Activated T-helper 1 cell treated with Interleukin-2 at 50 U/mL for 16 hours (primary cell): Measurements from ENCODE around the gene ETS1.

Experiments used
- DNase-seq: peaks from one replicate; pipeline ENCODE4 v3.0.0-alpha.2; 2020; ENCODE audit warnings: low read depth

Gene ETS1

GRCh38 chr11:128500493-128500892, 86.9 kb downstream of the ETS1 start:
- no peak for DNase-seq

- no peak for DNase-seq
Measured at GRCh38 chr11:128499613-128500253, 87.6 kb downstream of the ETS1 start.

GRCh38 chr11:128498721-128499245, 88.6 kb downstream of the ETS1 start:
- DNase-seq, result no peak

- no peak for DNase-seq
Measured at GRCh38 chr11:128497776-128498095, 89.6 kb downstream of the ETS1 start.

- DNase-seq, result no peak
Measured at GRCh38 chr11:128497061-128497775, 90.1 kb downstream of the ETS1 start.

- no peak for DNase-seq
Measured at GRCh38 chr11:128496692-128497060, 90.7 kb downstream of the ETS1 start.

- DNase-seq, result no peak
Measured at GRCh38 chr11:128496249-128496648, 91.1 kb downstream of the ETS1 start.

- DNase-seq, result no peak
Measured at GRCh38 chr11:128494418-128495332, 92.7 kb downstream of the ETS1 start.

- no peak for DNase-seq
Measured at GRCh38 chr11:128493570-128493965, 93.8 kb downstream of the ETS1 start.

GRCh38 chr11:128492903-128493569, 94.3 kb downstream of the ETS1 start:
- DNase-seq, result no peak

- DNase-seq, result no peak
Measured at GRCh38 chr11:128492461-128492860, 94.9 kb downstream of the ETS1 start.

GRCh38 chr11:128491195-128491936, 96.0 kb downstream of the ETS1 start:
- no peak for DNase-seq

- DNase-seq, result no peak
Measured at GRCh38 chr11:128490092-128490491, 97.3 kb downstream of the ETS1 start.

GRCh38 chr11:128488471-128488870, 98.9 kb downstream of the ETS1 start:
- DNase-seq, result no peak

- no peak for DNase-seq
Measured at GRCh38 chr11:128487978-128488377, 99.4 kb downstream of the ETS1 start.

- no peak for DNase-seq
Measured at GRCh38 chr11:128484172-128484571, 103.2 kb downstream of the ETS1 start.

GRCh38 chr11:128483211-128483788, 104.1 kb downstream of the ETS1 start:
- no peak for DNase-seq

- DNase-seq, result no peak
Measured at GRCh38 chr11:128482512-128483191, 104.7 kb downstream of the ETS1 start.

GRCh38 chr11:128482092-128482491, 105.3 kb downstream of the ETS1 start:
- no peak for DNase-seq

GRCh38 chr11:128481135-128481534, 106.2 kb downstream of the ETS1 start:
- no peak for DNase-seq
